HK-2 (cell line): ENCODE data around the gene OSBP2.

ENCODE experiments used
- DNase-seq: peaks from one replicate; pipeline ENCODE4 v3.0.0-alpha.2; 2018; ENCODE audit not compliant: unreplicated experiment

The OSBP2 gene

GRCh38 chr22:30809086-30809485 lies 114.4 kb downstream of the OSBP2 start:
- no peak for DNase-seq

- no peak for DNase-seq
These were observed 115.4 kb downstream of the OSBP2 start for GRCh38 chr22:30810105-30810504.

GRCh38 chr22:30813936-30814335 lies 119.3 kb downstream of the OSBP2 start:
- DNase-seq: no peak

GRCh38 chr22:30816413-30816812 lies 121.7 kb downstream of the OSBP2 start:
- no peak for DNase-seq

- DNase-seq: no peak
These were observed 126.7 kb downstream of the OSBP2 start for GRCh38 chr22:30821381-30821780.

GRCh38 chr22:30821863-30822215 lies 127.2 kb downstream of the OSBP2 start:
- no peak for DNase-seq

GRCh38 chr22:30822216-30823014 lies 127.7 kb downstream of the OSBP2 start:
- DNase-seq: no peak

GRCh38 chr22:30823015-30823370 lies 128.3 kb downstream of the OSBP2 start:
- no peak for DNase-seq

- no peak for DNase-seq
These were observed 129.4 kb downstream of the OSBP2 start for GRCh38 chr22:30824096-30824495.

GRCh38 chr22:30824711-30825110 lies 130.0 kb downstream of the OSBP2 start:
- DNase-seq: no peak

- DNase-seq: no peak
These were observed 131.2 kb downstream of the OSBP2 start for GRCh38 chr22:30825711-30826505.

- DNase-seq: no peak
These were observed 132.1 kb downstream of the OSBP2 start for GRCh38 chr22:30826670-30827355.

GRCh38 chr22:30827646-30828045 lies 133.0 kb downstream of the OSBP2 start:
- no peak for DNase-seq

GRCh38 chr22:30828187-30829155 lies 133.8 kb downstream of the OSBP2 start:
- no peak for DNase-seq

GRCh38 chr22:30829901-30830550 lies 135.4 kb downstream of the OSBP2 start:
- DNase-seq: peak; percentile 22

GRCh38 chr22:30830907-30831306 lies 136.2 kb downstream of the OSBP2 start:
- no peak for DNase-seq

GRCh38 chr22:30832407-30832987 lies 137.8 kb downstream of the OSBP2 start:
- DNase-seq: no peak

GRCh38 chr22:30833322-30833721 lies 138.6 kb downstream of the OSBP2 start:
- no peak for DNase-seq

GRCh38 chr22:30837531-30837930 lies 142.9 kb downstream of the OSBP2 start:
- DNase-seq: no peak

- no peak for DNase-seq
These were observed 143.4 kb downstream of the OSBP2 start for GRCh38 chr22:30838111-30838510.

GRCh38 chr22:30841273-30841672 lies 146.6 kb downstream of the OSBP2 start:
- DNase-seq: no peak
